Head of caudate nucleus (tissue), 42 donors: ENCODE data around the gene CSGALNACT2.
"Not testable (repeated sequence)": the region's sequence is repeated elsewhere in the genome, so short reads cannot be mapped to it uniquely, and the experiment has no call there.

Experiments
- DNase-seq, 42 donors: peaks; one replicate each; pipeline versions ENCODE4 v3.0.0 to v3.0.0-alpha.2; 2020 to 2021; ENCODE audit warnings: mixed read lengths in 7 of 42
- intact Hi-C: fragments of 100-400 bp; cut with DNase I; formaldehyde crosslinking; loops from one replicate; pipeline ENCODE4 v1.15.0; 2022

CSGALNACT2 gene

GRCh38 chr10:43138021-43138756 lies at the start of gene CSGALNACT2:
CSGALNACT2 (plus strand) TSS chr10:43138445; CDS start chr10:43155150, 16,705 bp downstream.
- DNase-seq = peak; percentile 59 to 93 (median 85)
- intact Hi-C loops = no loop called here

- DNase-seq = no peak
- intact Hi-C loops = no loop called here
These were observed 48.7 kb upstream of the CSGALNACT2 start for GRCh38 chr10:43089519-43089918.

- intact Hi-C loops = no loop called here
- no peak for DNase-seq
These were observed 48.1 kb upstream of the CSGALNACT2 start for GRCh38 chr10:43090188-43090587.

GRCh38 chr10:43090664-43091063 lies 47.6 kb upstream of the CSGALNACT2 start:
- intact Hi-C loops = no loop called here
- no peak for DNase-seq

GRCh38 chr10:43091846-43092245 lies 46.4 kb upstream of the CSGALNACT2 start:
- intact Hi-C loops = no loop called here
- no peak for DNase-seq

GRCh38 chr10:43093423-43094076 lies 44.7 kb upstream of the CSGALNACT2 start:
- intact Hi-C loops = no loop called here
- peak in 5 of 42 donors; percentile 6 to 56 (median 25) for DNase-seq

- intact Hi-C loops = no loop called here
- no peak for DNase-seq
These were observed 44.2 kb upstream of the CSGALNACT2 start for GRCh38 chr10:43094085-43094484.

GRCh38 chr10:43099339-43099738 lies 38.9 kb upstream of the CSGALNACT2 start:
- DNase-seq, intact Hi-C loops: not testable (repeated sequence)

GRCh38 chr10:43099928-43100327 lies 38.3 kb upstream of the CSGALNACT2 start:
- intact Hi-C loops = no loop called here
- no peak for DNase-seq

- intact Hi-C loops = no loop called here
- no peak for DNase-seq
These were observed 37.9 kb upstream of the CSGALNACT2 start for GRCh38 chr10:43100366-43100765.

- intact Hi-C loops = no loop called here
- no peak for DNase-seq
These were observed 36.0 kb upstream of the CSGALNACT2 start for GRCh38 chr10:43102063-43102828.

- intact Hi-C loops = loop anchor here (2.0 kb wide), 1 partner anchor 239 kb away; no protein-coding TSS in a partner anchor
These were observed 32.9 kb upstream of the CSGALNACT2 start for GRCh38 chr10:43105102-43105955.

GRCh38 chr10:43105956-43106229 lies 32.4 kb upstream of the CSGALNACT2 start:
- no peak for DNase-seq
- intact Hi-C loops = loop anchor here (2.0 kb wide), 1 partner anchor 239 kb away; no protein-coding TSS in a partner anchor

More at GRCh38 chr10:43105102-43105955, 32.9 kb upstream of the CSGALNACT2 start:
- peak in 41 of 42 donors; percentile 33 to 88 (median 74) for DNase-seq

- no peak for DNase-seq
- intact Hi-C loops = no loop called here
These were observed 31.8 kb upstream of the CSGALNACT2 start for GRCh38 chr10:43106256-43107091.

- no peak for DNase-seq
- intact Hi-C loops = no loop called here
These were observed 29.3 kb upstream of the CSGALNACT2 start for GRCh38 chr10:43108951-43109350.

- intact Hi-C loops = no loop called here
- no peak for DNase-seq
These were observed 28.5 kb upstream of the CSGALNACT2 start for GRCh38 chr10:43109671-43110249.

- intact Hi-C loops = no loop called here
- no peak for DNase-seq
These were observed 27.7 kb upstream of the CSGALNACT2 start for GRCh38 chr10:43110338-43111071.
